Neural crest cell (in vitro differentiated cells): ENCODE results near the gene SV2B. TPM values are rescaled to one million over a fixed set of nuclear protein-coding genes. Genes with fewer than 3 reads are reported as not detected.

ENCODE experiments used
- DNase-seq: peaks from one replicate; pipeline ENCODE4 v3.0.0; 2021; ENCODE audit warnings: low read depth, mixed read lengths, low spot score
- H3K27ac Mint-ChIP-seq: one replicate; pipeline ENCODE4 v1.8.0; 2021; ENCODE audit warnings: mild to moderate bottlenecking, mixed read lengths; ENCODE audit not compliant: unreplicated experiment
- H3K27me3 Mint-ChIP-seq: 2 replicates; pipeline ENCODE4 v1.8.0; 2021; ENCODE audit warnings: low read depth, mild to moderate bottlenecking, mixed read lengths
- H3K36me3 Mint-ChIP-seq: 2 replicates; pipeline ENCODE4 v1.8.0; 2021; ENCODE audit warnings: low read depth, mild to moderate bottlenecking, mixed read lengths
- H3K4me1 Mint-ChIP-seq: 2 replicates; pipeline ENCODE4 v1.8.0; 2021; ENCODE audit warnings: mixed read lengths
- H3K4me3 Mint-ChIP-seq: one replicate; pipeline ENCODE4 v1.8.0; 2021; ENCODE audit warnings: mild to moderate bottlenecking, mixed read lengths
- H3K9me3 Mint-ChIP-seq: 2 replicates; pipeline ENCODE4 v1.8.0; 2021; ENCODE audit warnings: mixed read lengths
- total RNA-seq: library from RNA; stranded (reverse); gene quantifications from 2 replicates; pipeline ENCODE4 v1.2.1, GENCODE V29; 2021
- TF ChIP-seq, protein P1 (sequence below): fragments of 200-600 bp; sonication (generic); conservative IDR thresholded peaks from 2 replicates; pipeline ENCODE4 v1.5.0; 2021; ENCODE audit warnings: antibody characterized with exemption, mild to moderate bottlenecking

The SV2B gene
- total RNA-seq, 1 donor from 2014 or later = not detected

DNA sequence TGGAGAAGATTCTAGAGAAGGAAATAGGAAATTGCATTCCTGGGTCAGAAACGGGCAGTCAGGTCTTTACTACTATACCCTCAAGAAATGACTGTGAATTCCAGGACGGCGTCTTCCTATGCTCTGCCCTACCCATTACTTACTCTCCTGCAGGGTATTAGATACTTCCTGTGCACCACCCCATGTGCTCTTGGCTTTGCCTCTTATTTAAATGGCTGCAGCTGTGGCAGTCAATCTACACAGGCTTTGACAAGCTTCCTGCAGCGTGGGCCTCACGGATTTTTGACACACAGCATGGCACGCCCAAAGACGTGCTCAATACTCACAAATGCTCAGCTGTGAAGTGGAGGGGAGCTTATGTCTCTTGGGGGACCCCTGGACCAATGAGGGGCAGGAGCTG lies 206.1 kb downstream of the SV2B start:
- no peak overlapping the region for H3K27ac Mint-ChIP-seq
- no peak overlapping the region for H3K4me3 Mint-ChIP-seq
- peaks cover 58% of the 10 kb centered on the region for H3K27me3 Mint-ChIP-seq
- H3K4me1 Mint-ChIP-seq = peaks cover 6% of the 10 kb centered on the region
- TF ChIP-seq, protein P1, sequence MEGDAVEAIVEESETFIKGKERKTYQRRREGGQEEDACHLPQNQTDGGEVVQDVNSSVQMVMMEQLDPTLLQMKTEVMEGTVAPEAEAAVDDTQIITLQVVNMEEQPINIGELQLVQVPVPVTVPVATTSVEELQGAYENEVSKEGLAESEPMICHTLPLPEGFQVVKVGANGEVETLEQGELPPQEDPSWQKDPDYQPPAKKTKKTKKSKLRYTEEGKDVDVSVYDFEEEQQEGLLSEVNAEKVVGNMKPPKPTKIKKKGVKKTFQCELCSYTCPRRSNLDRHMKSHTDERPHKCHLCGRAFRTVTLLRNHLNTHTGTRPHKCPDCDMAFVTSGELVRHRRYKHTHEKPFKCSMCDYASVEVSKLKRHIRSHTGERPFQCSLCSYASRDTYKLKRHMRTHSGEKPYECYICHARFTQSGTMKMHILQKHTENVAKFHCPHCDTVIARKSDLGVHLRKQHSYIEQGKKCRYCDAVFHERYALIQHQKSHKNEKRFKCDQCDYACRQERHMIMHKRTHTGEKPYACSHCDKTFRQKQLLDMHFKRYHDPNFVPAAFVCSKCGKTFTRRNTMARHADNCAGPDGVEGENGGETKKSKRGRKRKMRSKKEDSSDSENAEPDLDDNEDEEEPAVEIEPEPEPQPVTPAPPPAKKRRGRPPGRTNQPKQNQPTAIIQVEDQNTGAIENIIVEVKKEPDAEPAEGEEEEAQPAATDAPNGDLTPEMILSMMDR = no peak
- no peaks in the 10 kb centered on the region for H3K36me3 Mint-ChIP-seq
- H3K9me3 Mint-ChIP-seq = no peaks in the 10 kb centered on the region
- no peak for DNase-seq

DNA sequence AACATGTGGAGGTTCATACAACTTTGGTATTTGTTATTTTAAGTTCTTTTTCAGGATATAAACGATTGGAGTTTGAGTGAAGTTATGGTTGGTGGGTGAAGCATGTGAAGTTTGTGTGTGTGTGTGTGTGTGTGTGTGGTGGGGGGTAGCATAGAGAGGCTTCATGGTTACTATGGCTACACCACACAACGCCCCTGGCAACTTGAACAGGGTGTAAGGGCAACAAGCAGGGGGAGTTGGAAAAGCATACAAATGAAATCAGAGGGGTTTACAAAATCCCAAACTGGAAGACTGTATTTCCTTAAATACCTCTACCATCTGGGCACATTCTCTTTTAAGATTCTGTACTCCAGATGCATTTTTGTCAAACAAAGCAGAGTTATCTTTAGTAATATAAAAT lies 207.5 kb downstream of the SV2B start:
- no peaks in the 10 kb centered on the region for H3K36me3 Mint-ChIP-seq
- H3K27me3 Mint-ChIP-seq = peaks cover 50% of the 10 kb centered on the region
- TF ChIP-seq, protein P1 = no peak
- H3K9me3 Mint-ChIP-seq = no peaks in the 10 kb centered on the region
- H3K27ac Mint-ChIP-seq = no peak overlapping the region
- H3K4me3 Mint-ChIP-seq = no peak overlapping the region
- DNase-seq = no peak
- H3K4me1 Mint-ChIP-seq = peaks cover 6% of the 10 kb centered on the region

DNA sequence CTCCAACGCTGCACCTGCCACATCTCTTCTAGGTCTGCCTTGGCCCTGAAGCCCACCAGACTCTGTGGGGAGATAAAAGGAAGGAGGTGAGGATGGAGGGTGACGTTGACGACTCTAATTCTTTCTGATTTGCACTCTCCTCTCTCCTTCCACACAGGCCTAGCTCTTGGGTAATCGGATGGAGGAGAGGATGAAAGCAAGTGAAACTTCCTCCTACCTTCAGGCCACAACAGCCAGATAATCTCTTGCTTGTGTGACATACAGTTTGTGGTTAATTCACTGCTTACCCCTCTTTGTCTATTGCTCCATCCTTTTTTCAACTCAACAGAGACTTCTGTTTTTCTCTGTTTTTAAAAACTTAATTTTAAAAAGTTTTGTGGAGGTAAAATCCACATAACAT lies 208.1 kb downstream of the SV2B start:
- no peak for DNase-seq
- H3K9me3 Mint-ChIP-seq = no peaks in the 10 kb centered on the region
- H3K4me1 Mint-ChIP-seq = peaks cover 6% of the 10 kb centered on the region
- H3K27ac Mint-ChIP-seq = no peak overlapping the region
- peaks cover 45% of the 10 kb centered on the region for H3K27me3 Mint-ChIP-seq
- H3K36me3 Mint-ChIP-seq = no peaks in the 10 kb centered on the region
- TF ChIP-seq, protein P1 = no peak
- no peak overlapping the region for H3K4me3 Mint-ChIP-seq

DNA sequence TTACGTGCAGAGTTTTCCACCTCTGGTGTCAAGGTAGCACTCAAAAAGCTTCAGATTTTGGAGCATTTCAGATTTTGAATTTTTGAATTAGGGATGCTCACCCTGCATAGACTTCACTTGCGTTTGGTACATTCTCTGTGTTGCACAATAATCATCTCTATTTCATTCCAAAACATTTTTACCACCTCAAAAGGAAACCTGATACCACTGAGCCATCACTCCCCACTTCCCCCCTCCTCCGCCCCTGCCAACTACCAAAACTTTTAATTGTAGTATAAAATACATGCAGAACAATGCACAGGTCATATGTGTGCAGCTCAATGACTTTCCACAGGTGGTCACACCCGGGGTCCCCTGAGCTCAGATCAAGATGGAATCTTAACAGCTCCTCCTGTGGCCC lies 208.8 kb downstream of the SV2B start:
- H3K36me3 Mint-ChIP-seq = no peaks in the 10 kb centered on the region
- H3K27me3 Mint-ChIP-seq = peaks cover 38% of the 10 kb centered on the region
- DNase-seq = no peak
- TF ChIP-seq, protein P1 = no peak
- peaks cover 6% of the 10 kb centered on the region for H3K4me1 Mint-ChIP-seq
- no peaks in the 10 kb centered on the region for H3K9me3 Mint-ChIP-seq
- H3K4me3 Mint-ChIP-seq = no peak overlapping the region
- H3K27ac Mint-ChIP-seq = no peak overlapping the region

DNA sequence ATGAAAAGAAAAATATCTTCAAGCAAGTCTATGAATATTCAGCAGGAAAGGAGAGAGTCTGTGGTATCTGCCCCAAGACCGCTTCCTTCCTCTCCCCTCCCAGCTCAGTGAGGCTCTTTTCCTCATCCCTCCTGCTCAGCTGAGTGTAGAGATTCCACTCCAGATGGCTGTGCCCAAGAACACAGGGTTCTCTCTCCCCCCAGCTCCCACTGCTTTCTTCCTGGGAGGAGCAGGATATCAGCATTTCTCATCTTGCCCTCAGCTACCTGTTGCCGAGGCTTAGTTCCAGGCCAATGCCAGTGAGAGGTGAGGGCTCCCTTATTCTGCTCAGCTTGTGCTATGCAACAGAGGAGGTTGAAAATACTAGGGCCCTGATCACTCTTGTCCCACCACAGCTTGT lies 211.9 kb downstream of the SV2B start:
- Mint-ChIP-seq H3K36me3 (no peaks in the 10 kb centered on the region), H3K27me3 (peaks cover 11% of the 10 kb centered on the region), H3K4me3 (no peak overlapping the region), H3K9me3 (no peaks in the 10 kb centered on the region), H3K4me1 (peaks cover 6% of the 10 kb centered on the region), H3K27ac (no peak overlapping the region)
- TF ChIP-seq, protein P1 = no peak
- DNase-seq = no peak

DNA sequence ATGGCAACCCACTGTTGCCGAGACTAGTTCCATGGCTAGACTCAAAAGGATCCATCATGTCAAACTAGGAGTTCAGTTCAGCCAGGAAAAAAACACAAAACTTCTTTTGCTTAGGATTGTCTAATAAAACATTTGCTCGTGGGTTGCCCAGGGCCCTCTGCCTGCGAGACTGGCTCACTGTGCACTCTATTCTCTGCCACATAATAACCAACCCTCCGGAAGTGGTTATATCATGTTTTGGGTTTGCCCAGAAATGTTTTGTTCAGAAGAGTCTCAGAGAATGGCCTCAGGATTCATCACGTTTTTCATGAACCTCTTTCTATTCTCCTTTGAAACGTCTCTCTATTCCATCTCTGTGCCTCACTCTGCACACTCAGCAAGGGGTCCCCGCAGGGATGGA lies 216.1 kb downstream of the SV2B start:
- no peak for DNase-seq
- H3K4me1 Mint-ChIP-seq = no peaks in the 10 kb centered on the region
- no peaks in the 10 kb centered on the region for H3K9me3 Mint-ChIP-seq
- no peaks in the 10 kb centered on the region for H3K36me3 Mint-ChIP-seq
- no peak overlapping the region for H3K27ac Mint-ChIP-seq
- H3K27me3 Mint-ChIP-seq = no peaks in the 10 kb centered on the region
- H3K4me3 Mint-ChIP-seq = no peak overlapping the region
- TF ChIP-seq, protein P1 = no peak
